Prostate gland (tissue), 2 donors: Measurements from ENCODE around the gene RNASET2.

Source experiments
- CTCF ChIP-seq, 4 experiments: fragments of 200-600 bp in 2 of 4; fragments of 450-650 bp in 2 of 4; sonication (generic) in 2 of 4; IDR thresholded peaks; 1 replicate in 3 of 4; 2 replicates in 1 of 4; pipeline ENCODE4 v1.5.1; 2016 to 2019; ENCODE audit warnings: antibody characterized with exemption in 4 of 4, mild to moderate bottlenecking in 2 of 4, moderate library complexity in 2 of 4
- POLR2A ChIP-seq: fragments of 450-650 bp; IDR thresholded peaks from one replicate; pipeline ENCODE4 v1.6.1; 2016; ENCODE audit warnings: antibody characterized with exemption, mild to moderate bottlenecking
- POLR2AphosphoS5 ChIP-seq: sonication (generic); formaldehyde crosslinking; IDR thresholded peaks from one replicate; pipeline ENCODE4 v1.6.1; 2017; ENCODE audit warnings: antibody characterized with exemption

GRCh38 chr6:166970091-166970490, 13.7 kb upstream of the RNASET2 start:
- TF ChIP-seq CTCF (IDR thresholded peaks at IDR 0.05) = no peak
- no peak for TF ChIP-seq POLR2AphosphoS5
- no peak for TF ChIP-seq POLR2A
